Femur (tissue), 1 donor: ENCODE data around the gene LRFN4.
A peak's percentile ranks its signal among the peaks of the same experiment; 100 is the strongest.

Source experiments
- DNase-seq: peaks from one replicate; pipeline ENCODE4 v3.0.0-alpha.2; 2017

The LRFN4 gene

DNA sequence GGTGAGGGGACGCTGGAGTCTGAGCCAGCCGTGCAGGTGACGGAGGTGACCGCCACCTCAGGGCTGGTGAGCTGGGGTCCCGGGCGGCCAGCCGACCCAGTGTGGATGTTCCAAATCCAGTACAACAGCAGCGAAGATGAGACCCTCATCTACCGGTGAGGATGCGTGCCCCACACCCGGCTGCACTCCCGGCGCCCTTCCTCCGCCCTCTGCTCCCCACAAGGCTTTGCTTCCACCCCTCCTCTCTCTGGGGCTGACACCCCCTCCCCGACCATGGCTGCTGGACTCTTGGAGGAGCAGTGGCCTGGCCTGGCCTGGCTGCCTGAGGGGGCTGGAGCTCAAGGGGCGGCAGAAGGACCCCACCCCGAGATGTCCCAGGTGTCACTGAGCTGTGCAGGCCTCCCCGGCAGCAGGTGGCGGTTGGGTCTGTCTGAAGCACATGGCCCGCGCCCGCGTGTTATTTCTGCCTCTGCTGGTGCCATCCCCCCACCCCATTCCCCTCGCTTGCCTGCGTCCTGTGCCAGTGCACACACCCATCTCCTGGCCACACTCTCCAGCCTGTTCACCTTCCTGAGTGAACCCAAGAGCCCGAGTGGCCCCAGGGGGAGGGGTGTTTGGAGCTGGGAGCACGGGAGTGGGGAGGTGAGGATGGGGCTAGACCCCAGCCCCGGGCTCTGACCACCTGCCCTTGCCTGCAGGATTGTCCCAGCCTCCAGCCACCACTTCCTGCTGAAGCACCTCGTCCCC, 2.2 kb downstream of the LRFN4 start:
- DNase-seq = no peak

DNA sequence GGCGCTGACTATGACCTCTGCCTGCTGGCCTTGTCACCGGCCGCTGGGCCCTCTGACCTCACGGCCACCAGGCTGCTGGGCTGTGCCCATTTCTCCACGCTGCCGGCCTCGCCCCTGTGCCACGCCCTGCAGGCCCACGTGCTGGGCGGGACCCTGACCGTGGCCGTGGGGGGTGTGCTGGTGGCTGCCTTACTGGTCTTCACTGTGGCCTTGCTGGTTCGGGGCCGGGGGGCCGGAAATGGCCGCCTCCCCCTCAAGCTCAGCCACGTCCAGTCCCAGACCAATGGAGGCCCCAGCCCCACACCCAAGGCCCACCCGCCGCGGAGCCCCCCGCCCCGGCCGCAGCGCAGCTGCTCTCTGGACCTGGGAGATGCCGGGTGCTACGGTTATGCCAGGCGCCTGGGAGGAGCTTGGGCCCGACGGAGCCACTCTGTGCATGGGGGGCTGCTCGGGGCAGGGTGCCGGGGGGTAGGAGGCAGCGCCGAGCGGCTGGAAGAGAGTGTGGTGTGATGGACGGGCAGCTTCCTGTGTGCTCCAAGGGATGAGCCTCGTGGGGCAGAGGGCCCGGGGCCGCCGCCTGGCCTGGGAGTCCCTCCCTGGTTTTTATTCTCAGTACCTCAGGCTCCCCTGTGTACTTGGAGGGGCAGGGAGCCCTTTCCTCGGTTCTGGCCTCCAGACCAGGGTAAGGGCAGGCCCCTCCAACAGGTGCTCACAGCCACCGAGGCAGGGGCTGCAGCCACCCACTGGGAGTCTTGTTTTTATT, 3.0 kb downstream of the LRFN4 start:
- DNase-seq = no peak

DNA sequence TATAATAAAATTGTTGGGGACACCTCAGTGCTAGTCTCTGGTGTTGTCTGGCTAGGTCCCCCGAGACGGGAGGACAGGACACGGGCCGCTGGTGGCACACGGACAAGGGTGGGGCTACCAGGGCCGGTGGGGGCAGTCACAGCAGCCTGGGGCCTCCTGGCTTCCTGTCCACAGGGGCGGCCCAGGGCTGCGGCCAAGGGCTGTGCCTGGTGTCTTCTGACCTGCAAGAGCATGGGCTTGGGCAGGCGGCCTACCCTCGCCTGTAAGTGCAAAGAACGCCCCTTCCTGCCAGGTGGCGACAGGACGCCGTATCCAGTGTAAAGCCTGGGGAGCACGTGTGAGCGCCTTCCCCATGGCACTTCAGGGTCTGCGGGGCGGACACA, 3.6 kb downstream of the LRFN4 start:
- DNase-seq = no peak

DNA sequence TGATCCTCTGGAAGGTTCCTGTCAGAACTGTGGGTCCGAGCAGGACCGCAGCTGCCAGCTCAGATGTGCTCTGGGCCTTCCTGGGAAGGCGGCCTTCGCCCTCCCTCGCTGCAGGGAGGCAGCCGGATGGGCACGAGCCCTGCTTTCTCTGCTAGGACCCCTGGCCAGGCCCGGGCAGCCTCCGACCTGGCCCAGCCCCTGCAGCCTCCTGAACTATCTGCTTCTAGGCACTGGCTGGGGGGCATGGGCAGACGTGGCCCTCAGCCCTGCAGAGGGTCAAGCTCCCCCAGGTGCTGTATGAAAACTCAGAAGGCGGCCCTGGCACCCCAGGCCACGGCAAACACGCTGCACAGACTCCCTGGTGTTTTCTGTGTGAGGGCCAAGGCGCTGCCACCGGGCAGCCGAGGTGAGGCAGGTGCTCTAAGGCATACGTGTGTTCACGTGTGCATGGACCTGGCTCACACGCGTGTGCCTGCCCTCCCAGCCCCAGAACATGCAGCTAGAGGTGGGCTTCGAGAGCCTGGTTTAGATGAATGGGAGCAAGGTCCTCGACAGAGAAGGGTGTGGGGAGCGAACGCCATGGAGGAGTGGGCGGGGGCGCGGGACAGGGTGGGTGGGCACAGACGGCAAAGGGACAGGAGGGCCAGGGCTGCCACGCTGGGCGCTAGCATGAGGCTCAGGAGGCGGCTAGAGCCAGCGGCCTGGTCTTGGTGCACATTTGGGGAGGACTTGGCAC, 4.3 kb downstream of the LRFN4 start:
- DNase-seq = no peak

DNA sequence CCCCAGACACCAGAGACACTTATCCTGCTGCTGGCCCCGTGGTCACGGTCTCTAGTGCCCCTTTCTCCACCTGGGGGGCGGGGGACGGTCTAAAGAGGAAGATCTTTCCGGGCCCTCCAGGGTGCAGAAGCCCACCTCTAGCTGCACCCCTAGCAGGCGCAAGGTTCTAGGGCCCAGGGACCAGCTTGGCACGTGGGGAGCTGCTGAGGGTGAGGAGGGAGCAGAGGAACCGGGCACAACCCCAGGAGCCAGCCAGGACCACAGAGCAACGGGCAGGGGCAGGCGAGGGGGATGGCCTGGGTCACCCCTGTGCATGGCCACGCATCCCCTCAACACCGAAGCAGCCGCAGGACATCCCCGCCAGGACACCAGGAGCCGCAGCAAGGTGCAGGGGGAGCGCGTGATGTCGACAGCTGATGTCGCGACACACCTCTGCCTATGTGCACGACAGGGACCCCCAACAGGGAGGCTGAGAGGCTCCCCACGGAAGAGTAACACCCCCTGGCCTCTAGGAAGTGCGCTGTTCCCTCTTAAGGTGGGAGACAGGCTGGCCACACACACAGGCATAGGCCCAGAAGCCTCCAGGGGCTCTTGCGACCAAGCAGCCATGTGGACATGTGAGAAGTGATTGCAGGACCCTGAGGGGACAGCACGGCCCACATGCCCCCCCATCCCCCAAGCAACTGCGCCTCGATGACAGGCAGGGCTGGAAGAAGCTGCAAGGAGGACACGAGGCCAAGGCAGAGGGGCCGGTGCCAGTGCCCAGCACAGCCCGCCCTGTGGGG, 5.1 kb downstream of the LRFN4 start:
- no peak for DNase-seq

DNA sequence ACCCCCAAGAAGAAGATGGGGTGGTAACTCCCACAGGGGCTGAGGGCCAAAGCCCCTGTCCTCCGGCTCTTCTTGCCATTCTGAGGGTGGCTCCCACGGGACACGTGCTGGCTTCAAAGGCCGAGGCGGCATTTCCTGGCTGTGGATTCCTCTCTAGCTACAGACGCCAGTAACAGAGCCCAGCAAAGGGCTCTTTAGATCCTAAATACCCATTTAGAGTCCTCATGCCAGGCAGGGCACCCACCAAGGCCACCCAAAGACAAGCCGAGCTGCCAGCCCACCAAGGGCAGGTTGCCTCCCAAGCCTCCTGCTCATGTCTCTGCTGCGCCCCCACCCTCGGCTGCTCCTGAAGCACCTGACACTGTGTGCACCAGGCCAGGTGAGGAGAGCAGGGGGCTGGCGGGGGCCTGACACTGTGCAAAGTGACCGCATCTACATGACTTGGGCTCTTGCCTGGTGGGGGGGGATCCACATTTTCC, 5.7 kb downstream of the LRFN4 start:
- DNase-seq = no peak

DNA sequence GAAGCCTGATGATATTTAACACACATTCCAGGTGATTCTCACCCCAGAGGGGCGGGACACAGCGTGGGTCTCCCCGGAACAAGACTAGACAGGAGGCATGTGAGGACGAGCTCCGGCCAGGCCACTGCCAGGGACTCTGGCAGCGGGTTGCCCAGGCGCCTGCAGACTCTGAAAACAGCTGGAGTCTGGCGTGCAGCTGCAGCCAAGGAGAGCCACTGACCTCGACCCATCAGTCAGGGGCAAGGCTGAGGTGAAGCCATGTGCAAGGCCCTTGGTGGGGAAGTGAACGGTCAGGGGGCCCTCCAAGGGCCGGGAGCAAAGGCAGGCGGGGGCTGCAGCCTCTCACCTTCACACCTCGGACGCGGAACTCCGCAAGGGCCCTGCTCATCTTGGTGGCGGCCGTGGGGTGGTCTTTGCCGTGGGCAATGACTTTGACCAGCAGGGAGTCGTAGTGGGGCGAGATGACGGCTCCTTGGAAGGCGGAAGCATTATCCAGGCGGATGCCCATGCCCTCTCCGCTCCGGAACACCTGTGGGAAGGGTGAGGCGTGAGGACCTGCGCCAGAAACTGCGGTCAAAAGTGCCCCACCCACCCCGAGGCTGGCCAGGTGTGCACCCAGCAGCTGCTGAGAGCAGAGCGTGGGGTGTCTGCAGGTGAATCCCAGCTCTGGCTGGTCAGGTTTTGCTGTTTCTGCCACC, 6.7 kb downstream of the LRFN4 start:
- DNase-seq = no peak

DNA sequence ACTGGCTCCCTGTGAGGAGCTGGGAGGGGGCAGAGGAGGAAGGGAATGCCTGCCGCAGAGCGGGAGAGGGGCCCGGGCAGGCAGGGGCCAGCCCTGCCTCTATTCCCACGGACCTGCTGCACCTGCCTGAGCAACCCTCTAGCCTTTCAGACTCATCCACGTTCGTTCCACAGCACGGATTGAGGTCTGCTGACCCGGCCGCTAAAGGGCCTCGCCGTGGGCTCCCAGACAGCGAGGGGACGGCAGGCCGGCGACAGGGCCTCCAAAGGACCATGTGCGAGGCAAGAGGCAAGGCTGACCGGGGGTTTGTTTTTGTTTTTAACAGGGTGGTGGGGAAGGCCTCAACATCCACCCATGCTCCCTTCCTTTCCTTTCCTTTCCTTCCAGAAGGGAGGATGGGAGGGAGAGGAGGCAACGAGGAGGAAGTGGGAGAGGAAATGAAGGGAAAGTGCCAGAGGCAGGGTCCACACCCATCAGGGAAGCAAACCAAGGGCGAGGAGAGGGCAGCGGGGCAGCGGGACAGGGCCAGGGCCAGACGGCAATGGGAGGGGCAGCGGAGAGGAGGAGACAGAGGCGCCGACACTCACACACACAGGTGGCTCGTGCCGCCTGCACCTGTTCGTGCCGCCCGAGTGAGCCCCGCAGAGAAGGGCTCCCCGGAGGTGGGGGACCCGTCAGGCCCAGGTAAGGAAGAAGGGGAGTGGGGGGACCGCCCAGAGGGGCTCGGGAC, 7.5 kb downstream of the LRFN4 start:
- DNase-seq = no peak

DNA sequence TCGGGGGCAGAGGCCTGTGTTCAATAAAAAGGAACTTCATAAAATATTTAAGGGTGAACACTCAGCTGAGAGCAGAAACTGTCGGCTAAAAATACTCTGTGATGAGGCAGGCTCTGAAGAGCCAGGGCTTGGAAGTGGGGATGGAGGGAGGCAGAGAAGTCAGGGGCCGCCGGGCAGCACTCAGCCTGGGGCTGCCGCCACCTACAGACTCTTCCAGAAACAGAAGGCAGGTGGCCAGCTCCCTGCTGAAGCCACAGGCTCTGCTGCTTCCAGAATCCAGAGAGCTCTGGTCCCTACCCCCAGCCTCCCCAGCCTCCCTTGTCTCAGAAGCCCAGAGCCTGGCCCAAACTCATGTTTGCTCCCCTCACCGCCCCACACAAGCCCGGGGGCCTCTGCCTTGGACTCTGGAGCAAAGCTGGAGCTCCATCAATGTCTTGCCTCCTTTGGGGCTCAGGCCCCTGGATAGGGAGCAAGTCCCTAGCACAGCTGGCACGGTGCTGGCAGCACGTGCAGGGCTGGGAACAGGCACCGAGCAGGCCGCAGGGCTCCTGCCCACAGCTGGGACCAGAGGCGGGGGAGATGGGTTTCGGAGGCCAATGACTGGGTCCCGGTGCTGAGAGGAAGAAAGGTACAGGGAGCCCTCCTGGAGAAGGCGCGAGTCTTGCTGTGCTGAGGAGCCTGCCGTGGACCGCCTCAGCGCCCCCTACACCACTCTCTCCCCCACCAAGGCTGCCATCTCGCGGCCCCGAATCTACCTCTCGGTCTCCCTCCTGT, 8.2 kb downstream of the LRFN4 start:
- no peak for DNase-seq

DNA sequence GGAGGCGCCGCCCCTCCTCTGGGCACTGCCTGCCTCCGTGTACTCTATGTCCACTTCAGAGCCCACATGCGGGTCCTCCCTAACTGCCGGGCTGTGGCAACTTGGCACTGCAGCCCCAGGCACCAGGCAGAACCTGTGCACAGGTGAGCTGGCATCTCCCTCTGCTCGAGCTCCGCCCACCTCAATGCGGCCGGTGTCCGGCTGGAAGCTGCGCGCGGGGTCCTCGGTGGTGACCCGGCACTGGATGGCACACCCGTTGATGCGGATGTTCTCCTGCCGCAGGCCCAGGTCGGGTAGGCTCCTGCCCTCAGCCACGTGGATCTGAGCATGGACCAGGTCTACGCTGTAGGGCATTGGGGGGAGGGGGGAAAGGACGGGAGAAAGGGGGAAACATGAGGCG, 9.1 kb downstream of the LRFN4 start:
- DNase-seq = no peak

DNA sequence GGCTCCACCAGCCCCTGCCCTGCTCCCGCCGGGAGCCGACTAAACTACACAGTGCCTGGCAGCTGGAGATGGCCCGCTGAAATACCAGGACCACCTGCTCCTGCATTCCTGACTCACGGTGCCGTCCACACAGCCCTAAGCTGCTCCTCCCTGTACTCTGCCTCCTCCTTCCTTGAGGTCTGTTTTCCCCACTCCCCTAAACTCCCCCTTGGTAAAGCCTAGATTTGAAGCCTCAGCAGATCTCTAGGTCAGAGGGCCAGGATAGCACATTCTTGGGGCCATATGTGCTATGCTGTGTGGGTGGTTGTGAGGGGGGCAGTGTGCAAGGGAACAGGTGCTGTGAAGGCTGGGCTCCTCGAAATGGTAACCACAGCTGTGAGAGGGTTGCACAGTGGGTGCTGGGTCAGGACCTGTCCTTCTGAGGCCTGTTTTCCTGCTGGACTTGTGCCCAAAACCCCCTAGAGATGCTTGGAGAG, 9.7 kb downstream of the LRFN4 start:
- peak; percentile 70 for DNase-seq

DNA sequence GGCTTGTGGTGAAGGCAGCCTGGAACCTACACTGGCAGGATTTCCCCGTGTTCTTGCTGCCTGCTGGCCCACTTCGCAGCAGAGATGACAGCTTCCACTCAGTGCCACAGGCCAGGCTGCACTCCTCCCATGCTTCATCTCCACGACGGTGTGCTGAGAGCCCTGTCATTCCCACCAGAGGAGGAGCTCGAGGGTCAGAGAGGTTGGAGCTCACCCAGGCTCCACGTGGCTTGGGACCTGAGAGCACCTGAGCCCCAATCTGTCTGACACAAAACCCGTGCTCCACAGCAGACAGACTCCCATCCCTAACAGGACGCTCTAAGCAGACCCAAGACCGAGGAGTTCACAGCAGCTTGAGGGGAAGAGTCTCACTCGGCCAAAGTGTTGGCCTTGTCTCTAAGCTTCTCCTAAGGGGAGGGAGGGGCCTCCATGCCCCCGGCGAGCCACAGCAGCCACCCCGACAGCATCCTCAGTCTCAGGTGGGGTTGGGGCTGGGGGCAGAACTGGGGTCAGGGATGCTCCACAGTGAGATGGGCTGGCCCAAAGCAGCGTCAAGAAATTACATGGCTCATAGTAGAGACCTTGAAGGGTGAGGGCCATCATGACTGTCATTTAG, 10.7 kb downstream of the LRFN4 start:
- DNase-seq = no peak

DNA sequence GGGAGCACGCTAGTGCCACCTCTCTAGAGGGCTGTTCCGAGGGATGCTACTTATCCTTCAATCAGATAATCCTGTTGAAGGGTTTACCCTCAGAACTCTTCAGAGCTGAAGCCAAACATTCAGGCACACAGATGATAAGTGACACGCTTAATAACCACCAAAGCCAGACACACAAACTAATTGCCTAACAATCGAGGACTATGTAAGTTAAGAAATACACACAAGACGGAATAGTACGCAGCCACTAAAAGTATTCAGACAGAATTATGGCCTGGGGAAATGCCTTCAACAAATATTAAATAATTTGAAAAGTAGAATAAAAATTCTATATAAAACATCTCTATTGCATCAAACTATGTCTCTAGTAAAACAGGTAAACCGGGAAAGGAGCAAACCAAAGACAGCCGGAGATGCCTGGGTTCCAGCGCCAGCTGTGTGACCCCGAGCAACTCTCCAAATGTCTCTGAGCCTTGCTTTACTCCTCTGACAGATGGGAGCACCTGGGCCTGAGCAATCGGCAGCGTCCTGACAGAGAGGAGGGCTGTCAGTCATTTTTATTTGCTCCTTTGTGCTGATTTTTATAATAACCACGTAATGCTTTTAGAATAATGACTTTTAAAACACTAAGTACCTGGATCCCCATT, 11.3 kb downstream of the LRFN4 start:
- DNase-seq = no peak

DNA sequence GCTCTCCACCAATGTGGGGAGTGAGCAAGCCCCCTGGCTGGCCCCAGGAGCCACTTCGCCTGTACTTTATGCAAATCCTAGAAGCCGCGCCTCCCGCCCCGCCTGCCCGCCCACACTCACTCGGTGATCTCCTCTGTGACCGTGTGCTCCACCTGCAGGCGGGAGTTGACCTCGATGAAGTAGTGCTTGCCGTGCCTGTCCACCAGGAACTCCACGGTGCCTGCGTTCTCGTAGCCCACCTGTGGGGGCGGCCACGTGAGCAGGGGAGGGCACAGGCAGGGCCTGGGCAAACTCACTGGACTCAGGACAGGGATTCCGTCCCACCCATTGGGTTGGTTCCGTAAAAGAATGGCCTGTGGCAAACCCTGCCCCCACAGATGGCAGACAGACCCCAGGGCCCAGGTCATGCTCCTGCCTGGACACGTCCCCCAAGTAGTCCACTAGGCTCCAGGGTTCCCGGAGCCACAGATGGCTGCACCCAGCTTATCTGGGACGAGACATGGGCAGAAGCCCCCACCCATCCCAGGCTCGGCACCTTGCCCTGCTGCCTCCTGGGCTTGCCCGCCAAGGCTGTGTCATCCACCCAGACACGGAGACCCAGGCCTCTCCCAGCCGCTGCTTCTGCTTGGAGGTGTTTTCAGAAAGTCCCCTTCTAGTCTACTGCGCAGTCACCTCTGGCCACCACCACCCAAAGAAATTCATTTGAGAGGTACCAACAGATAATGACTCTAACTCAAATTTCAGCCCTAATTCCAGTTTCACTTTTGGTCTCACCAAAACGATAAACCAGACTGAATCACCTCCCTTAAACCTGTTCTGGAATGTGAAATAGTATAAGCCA, 12.1 kb downstream of the LRFN4 start:
- DNase-seq = no peak

DNA sequence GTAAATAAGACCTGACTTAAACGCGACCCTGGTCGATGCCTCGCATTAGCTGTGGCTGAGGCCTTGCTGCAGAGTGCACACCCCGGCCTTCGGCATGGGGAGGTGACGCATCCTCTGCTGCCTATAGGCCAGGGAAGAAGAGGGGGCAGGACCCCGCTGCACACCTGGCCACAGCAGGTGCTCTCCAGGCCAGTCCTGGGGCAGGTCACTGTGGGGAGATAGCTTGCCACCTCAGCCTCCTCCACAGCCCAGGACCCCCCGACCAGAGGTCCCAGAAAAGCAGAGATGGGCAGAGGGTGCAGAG, 12.7 kb downstream of the LRFN4 start:
- DNase-seq = no peak

DNA sequence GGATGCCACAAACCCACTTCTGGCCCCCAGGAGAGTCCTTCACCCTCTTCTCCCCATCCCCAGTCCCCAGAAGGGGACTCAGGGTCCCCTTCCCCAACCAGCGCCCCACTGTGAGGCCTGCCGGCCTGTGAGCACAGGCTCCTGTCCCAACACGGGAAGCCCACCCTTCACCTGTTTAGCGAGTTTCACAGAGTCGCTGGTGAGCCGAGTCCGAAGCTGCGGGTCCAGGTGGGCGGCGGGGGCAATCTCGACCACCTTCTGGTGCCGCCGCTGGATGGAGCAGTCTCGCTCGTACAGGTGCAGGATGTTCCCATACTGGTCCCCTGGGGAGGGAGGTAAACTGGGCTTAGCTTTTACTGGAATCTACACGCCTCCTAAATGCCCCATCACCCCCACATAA, 13.3 kb downstream of the LRFN4 start:
- DNase-seq = peak; percentile 15

DNA sequence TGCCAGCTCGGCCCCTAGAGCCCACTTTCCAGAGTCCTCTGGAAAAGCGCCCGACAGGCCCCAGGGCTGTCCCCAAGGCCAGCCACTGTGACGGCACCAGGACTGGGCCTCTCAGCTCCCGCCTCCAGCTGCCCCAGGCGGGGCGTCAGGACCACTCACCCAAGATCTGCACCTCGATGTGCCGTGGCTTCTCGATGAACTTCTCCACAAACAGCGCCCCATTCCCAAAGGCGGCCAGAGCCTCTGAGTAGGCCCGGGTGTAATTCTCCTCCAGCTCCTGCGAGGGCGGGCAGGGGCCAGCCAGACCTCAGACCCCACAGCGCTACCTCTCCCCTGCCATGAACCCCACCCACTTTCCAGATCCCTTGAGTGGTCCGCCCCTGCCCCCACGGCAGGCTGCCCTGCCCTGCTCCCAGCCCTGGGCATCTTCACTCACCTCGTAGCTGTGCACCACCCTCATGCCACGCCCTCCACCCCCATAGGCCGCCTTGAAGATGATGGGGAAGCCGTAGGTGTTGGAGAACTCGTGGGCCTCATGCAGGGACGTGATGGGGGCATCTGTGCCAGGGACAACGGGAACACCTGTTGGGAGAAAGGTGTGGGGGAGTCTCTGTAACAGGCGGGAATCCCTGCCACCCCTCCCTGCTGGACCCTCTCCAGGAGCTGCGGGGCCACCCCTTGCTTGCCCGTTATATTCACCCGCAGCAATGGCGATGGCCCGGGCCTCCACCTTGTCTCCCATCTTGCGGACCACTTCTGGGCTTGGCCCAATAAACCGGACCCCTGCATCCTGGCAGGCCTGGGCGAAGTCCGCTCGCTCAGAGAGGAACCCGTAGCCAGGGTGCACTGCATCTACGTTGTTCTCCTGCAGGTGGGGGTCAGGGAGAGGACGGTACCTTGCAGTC, 14.0 kb downstream of the LRFN4 start:
- DNase-seq = no peak

DNA sequence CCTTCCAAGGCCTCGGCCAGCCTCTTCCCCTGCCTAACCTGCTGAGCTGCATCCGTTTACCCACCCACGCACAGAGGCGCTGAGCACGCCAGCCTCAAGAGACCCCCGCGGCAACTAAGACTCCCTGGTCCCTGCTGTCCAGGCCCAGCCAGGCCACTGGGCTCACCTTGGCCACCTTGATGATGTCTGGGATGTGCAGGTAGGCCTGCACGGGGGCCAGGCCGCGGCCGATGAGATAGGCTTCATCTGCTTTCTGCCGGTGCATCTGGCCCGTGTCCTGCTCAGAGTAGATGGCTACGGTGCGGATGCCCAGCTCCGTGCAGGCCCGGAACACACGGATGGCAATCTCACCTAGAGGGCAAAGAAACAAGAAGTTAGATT, 14.6 kb downstream of the LRFN4 start:
- DNase-seq = no peak
